Coronary artery (tissue), 2 donors: Measurements from ENCODE around the gene HAPLN1.

ENCODE experiments used
- DNase-seq: peaks from one replicate; pipeline ENCODE4 v3.0.0-alpha.2; 2017; ENCODE audit warnings: low spot score
- H3K27ac ChIP-seq, 2 donors: fragments of 200-600 bp; sonication (generic); one replicate each; pipeline ENCODE4 v1.5.1; 2016 to 2019
- H3K4me3 ChIP-seq: fragments of 200-600 bp; sonication (generic); 2 replicates; pipeline ENCODE4 v1.5.1; 2016; ENCODE audit warnings: mild to moderate bottlenecking, moderate library complexity
- TF ChIP-seq, protein P1 (sequence below): fragments of 200-600 bp; sonication (generic); IDR thresholded peaks from one replicate; pipeline ENCODE4 v1.5.1; 2019; ENCODE audit warnings: antibody characterized with exemption

HAPLN1 gene

DNA sequence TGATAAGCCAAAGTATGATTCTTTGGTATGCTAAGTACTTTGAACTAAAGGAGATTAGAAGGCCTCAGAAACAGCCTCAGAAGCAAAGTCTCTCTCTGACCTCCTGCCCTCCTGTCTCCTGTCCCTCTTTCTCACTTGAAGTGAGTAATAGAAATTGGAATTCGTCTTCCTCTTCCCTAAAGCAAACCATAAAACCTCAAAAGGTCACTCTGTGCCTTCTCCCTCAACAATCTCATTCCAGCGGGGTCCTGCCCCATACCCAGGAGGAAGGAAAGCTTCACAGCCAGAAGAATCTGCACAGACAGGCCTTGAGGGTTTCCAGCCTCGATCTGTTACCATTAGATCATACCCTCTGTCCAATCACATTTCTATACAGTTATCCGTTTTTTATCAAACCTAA, 87.8 kb downstream of the HAPLN1 start:
- TF ChIP-seq, protein P1, sequence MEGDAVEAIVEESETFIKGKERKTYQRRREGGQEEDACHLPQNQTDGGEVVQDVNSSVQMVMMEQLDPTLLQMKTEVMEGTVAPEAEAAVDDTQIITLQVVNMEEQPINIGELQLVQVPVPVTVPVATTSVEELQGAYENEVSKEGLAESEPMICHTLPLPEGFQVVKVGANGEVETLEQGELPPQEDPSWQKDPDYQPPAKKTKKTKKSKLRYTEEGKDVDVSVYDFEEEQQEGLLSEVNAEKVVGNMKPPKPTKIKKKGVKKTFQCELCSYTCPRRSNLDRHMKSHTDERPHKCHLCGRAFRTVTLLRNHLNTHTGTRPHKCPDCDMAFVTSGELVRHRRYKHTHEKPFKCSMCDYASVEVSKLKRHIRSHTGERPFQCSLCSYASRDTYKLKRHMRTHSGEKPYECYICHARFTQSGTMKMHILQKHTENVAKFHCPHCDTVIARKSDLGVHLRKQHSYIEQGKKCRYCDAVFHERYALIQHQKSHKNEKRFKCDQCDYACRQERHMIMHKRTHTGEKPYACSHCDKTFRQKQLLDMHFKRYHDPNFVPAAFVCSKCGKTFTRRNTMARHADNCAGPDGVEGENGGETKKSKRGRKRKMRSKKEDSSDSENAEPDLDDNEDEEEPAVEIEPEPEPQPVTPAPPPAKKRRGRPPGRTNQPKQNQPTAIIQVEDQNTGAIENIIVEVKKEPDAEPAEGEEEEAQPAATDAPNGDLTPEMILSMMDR, result no peak
- no peak overlapping the region for H3K27ac ChIP-seq
- no peak overlapping the region for H3K4me3 ChIP-seq

GRCh38 chr5:83628360-83628759, 92.3 kb downstream of the HAPLN1 start:
- DNase-seq, result no peak
- H3K4me3 ChIP-seq, result no peak overlapping the region
- TF ChIP-seq, protein P1, result no peak
- no peak overlapping the region for H3K27ac ChIP-seq

More for the DNA sequence above, 87.8 kb downstream of the HAPLN1 start:
- DNase-seq, result no peak

- TF ChIP-seq, protein P1, result no peak
- Histone ChIP-seq H3K4me3 (no peak overlapping the region), H3K27ac (no peak overlapping the region)
- DNase-seq, result no peak
These were observed 105.8 kb downstream of the HAPLN1 start for GRCh38 chr5:83614841-83615240.

- Histone ChIP-seq H3K4me3 (no peak overlapping the region), H3K27ac (no peak overlapping the region)
- TF ChIP-seq, protein P1, result peak; percentile 21
- no peak for DNase-seq
These were observed 112.5 kb downstream of the HAPLN1 start for GRCh38 chr5:83608122-83608521.

- TF ChIP-seq, protein P1, result no peak
- DNase-seq, result no peak
- H3K27ac ChIP-seq, result no peak overlapping the region
- H3K4me3 ChIP-seq, result no peak overlapping the region
These were observed 125.4 kb downstream of the HAPLN1 start for GRCh38 chr5:83595217-83595616.

DNA sequence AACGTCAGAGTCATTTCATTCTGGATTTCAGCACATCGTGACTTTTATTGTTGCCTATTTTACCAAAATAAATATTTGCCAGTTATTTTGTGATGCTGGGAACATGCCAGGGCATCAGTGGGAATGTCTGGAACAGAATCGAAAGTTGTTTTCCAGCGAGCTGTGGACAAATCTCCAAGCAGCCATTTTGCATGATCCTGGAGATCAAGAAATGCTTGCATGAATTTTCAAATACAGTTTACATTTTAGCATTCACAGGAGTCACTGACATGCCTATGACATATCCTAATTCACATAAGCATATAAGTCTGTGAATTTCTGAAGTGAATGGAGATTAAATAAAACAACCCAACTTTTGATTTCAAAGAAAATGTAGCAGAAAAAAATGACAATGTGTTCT, 129.7 kb downstream of the HAPLN1 start:
- H3K4me3 ChIP-seq, result peak overlapping the region; percentile 51
- H3K27ac ChIP-seq, result peak overlapping the region; percentile 14 to 16
- no peak for DNase-seq
- TF ChIP-seq, protein P1, result no peak

DNA sequence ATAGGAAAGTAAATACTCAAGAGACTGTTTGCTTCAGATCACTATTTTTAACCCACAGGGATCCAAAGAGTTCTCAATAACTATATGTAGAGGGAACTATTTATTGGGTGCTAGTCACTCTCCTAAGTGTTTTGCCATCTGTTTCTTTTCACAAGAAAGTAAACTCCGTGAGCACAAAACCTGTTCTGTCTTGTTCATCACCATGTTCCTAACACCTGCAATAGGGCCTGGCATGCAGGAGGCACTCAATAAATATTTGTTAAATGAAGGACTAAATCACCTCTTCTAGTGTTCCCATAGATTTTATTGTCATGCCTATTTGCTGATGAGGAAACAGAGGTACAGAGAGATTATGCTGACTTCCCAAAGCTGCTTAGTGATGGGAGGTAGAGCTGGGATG, 130.9 kb downstream of the HAPLN1 start:
- DNase-seq, result no peak
- Histone ChIP-seq H3K27ac (no peak overlapping the region), H3K4me3 (no peak overlapping the region)
- TF ChIP-seq, protein P1, result no peak
